SK-N-MC (cell line): ENCODE data around the gene SMC2.

ENCODE experiments used
- EZH2 ChIP-seq: fragments of 200-600 bp; sonication (generic); IDR thresholded peaks from one replicate; pipeline ENCODE4 v1.6.1; 2017; ENCODE audit warnings: antibody characterized with exemption
- FOXP2 ChIP-seq: optimal IDR thresholded peaks from 2 replicates; pipeline ENCODE3; 2011; ENCODE audit warnings: mild to moderate bottlenecking, moderate library complexity; ENCODE audit not compliant: insufficient read depth; ENCODE audit errors: extremely low read length, control extremely low read depth

GRCh38 chr9:104088416-104088815 lies 5.7 kb upstream of the SMC2 start:
- no peak for TF ChIP-seq EZH2
- no peak for TF ChIP-seq FOXP2
